Muscle of leg (tissue), 11 donors: Measurements from ENCODE around the gene CRTAC1. TPM values are rescaled to one million over a fixed set of nuclear protein-coding genes. Genes with fewer than 3 reads are reported as not detected.

Source experiments
- DNase-seq: peaks from one replicate; pipeline ENCODE4 v3.0.0; 2013
- H3K27ac ChIP-seq: one replicate; pipeline ENCODE4 v1.5.1; 2013; ENCODE audit warnings: mild to moderate bottlenecking, low read length, control low read depth
- H3K27me3 ChIP-seq: one replicate; pipeline ENCODE4 v1.6.1; 2013; ENCODE audit warnings: low read length; ENCODE audit not compliant: control insufficient read depth, insufficient read depth
- H3K36me3 ChIP-seq: one replicate; pipeline ENCODE4 v1.6.1; 2013; ENCODE audit warnings: low read length; ENCODE audit not compliant: control insufficient read depth, insufficient read depth
- H3K4me1 ChIP-seq: one replicate; pipeline ENCODE4 v1.6.1; 2013; ENCODE audit warnings: low read length; ENCODE audit not compliant: control insufficient read depth, insufficient read depth
- H3K4me3 ChIP-seq: one replicate; pipeline ENCODE4 v1.5.1; 2013; ENCODE audit warnings: low read length, control low read depth
- H3K9me3 ChIP-seq: replicated peaks from 2 replicates; pipeline ENCODE4 v1.6.1; 2013; ENCODE audit warnings: low read depth, low read length; ENCODE audit not compliant: control insufficient read depth
- WGBS: methylation state at CpG from one replicate; pipeline ENCODE4 v1.1.5; 2013; ENCODE audit warnings: missing lambda C conversion rate; ENCODE audit not compliant: insufficient coverage; 5-methylcytosine and 5-hydroxymethylcytosine counted together
- polyA plus RNA-seq, 8 donors: library from polyadenylated mRNA; unstranded; fragments of 120-200 nt; gene quantifications; one replicate each; pipeline versions ENCODE4 v1.2.1 to v1.2.3, GENCODE V29; 2013; ENCODE audit warnings: inconsistent platforms in 1 of 8, low replicate concordance in 1 of 8; ENCODE audit not compliant: insufficient read length in 8 of 8, insufficient read depth in 1 of 8
- total RNA-seq: library from RNA; stranded (reverse); fragments of 120-200 nt; gene quantifications from one replicate; pipeline ENCODE4 v1.2.4, GENCODE V29; 2013

Gene CRTAC1
- total and polyA plus RNA-seq, 9 donors: 0.15 to 1.3 (median 0.54) TPM

GRCh38 chr10:97889461-97890265 lies 140.8 kb downstream of the CRTAC1 start:
- Histone ChIP-seq H3K27ac (no peak overlapping the region), H3K36me3 (no peaks in the 10 kb centered on the region), H3K9me3 (no peaks in the 10 kb centered on the region), H3K27me3 (peaks cover 12% of the 10 kb centered on the region), H3K4me3 (no peak overlapping the region), H3K4me1 (no peaks in the 10 kb centered on the region)
- DNase-seq: no peak
- WGBS: 52% methylated on average over 4 of the region's 18 CpGs

GRCh38 chr10:97888641-97889262 lies 141.7 kb downstream of the CRTAC1 start:
- no peak overlapping the region for H3K4me3 ChIP-seq
- no peak overlapping the region for H3K27ac ChIP-seq
- DNase-seq: no peak
- H3K4me1 ChIP-seq: no peaks in the 10 kb centered on the region
- no peaks in the 10 kb centered on the region for H3K9me3 ChIP-seq
- H3K27me3 ChIP-seq: peaks cover 12% of the 10 kb centered on the region
- H3K36me3 ChIP-seq: no peaks in the 10 kb centered on the region
- WGBS: 28% methylated on average over 8 of the region's 12 CpGs

- H3K27ac ChIP-seq: no peak overlapping the region
- 87% methylated on average over 5 of the region's 7 CpGs for WGBS
- no peak for DNase-seq
- H3K9me3 ChIP-seq: no peaks in the 10 kb centered on the region
- H3K27me3 ChIP-seq: peaks cover 12% of the 10 kb centered on the region
- H3K4me3 ChIP-seq: no peak overlapping the region
- no peaks in the 10 kb centered on the region for H3K4me1 ChIP-seq
- no peaks in the 10 kb centered on the region for H3K36me3 ChIP-seq
Measured at GRCh38 chr10:97888134-97888533, 142.3 kb downstream of the CRTAC1 start.

DNA sequence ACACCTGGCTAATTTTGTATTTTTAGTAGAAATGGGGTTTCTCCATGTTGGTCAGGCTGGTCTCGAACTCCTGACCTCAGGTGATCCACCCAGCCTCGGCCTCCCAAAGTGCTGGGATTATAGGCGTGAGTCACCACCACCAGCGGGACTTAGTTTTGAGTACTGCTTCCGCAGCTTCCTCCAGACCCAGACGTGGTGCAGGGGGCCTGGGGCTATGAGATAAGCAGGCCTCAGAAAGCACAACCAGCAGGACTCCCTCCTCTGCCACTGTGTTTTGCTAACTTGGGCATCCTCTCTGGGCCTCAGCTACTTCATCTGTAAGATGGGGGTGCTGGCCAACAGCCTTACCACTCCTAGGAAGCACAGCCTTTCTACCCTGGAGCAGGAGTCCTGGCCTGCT lies 143.0 kb downstream of the CRTAC1 start:
- no peak overlapping the region for H3K4me3 ChIP-seq
- H3K27ac ChIP-seq: no peak overlapping the region
- WGBS: 82% methylated on average over 6 of the region's 6 CpGs

DNA sequence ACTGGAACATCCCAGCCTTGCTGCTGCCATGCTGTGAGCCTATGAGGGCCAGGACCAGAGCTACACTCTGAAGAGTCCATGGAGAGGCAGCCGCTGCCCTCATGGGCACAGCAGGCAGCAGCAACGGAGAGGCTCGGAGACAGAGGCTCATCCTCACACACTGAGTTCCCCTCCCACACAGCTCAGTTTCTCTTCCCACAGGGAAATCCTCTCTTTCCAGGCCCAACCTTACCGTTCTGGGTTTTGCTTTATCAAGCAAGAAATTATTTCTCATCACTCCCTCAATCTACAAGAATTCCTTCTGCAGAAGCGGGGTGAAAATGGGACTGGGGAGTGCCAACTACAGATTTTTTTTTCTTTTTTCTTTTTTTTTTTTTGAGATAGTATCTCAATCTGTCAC lies 144.1 kb downstream of the CRTAC1 start:
- peaks cover 15% of the 10 kb centered on the region for H3K27me3 ChIP-seq
- H3K27ac ChIP-seq: no peak overlapping the region
- no peaks in the 10 kb centered on the region for H3K36me3 ChIP-seq
- 26% methylated on average over 3 of the region's 5 CpGs for WGBS
- H3K9me3 ChIP-seq: no peaks in the 10 kb centered on the region
- H3K4me3 ChIP-seq: no peak overlapping the region
- no peaks in the 10 kb centered on the region for H3K4me1 ChIP-seq
- DNase-seq: no peak

More for the DNA sequence above, 143.0 kb downstream of the CRTAC1 start:
- Histone ChIP-seq H3K36me3 (no peaks in the 10 kb centered on the region), H3K9me3 (no peaks in the 10 kb centered on the region), H3K27me3 (peaks cover 14% of the 10 kb centered on the region), H3K4me1 (no peaks in the 10 kb centered on the region)
- no peak for DNase-seq

DNA sequence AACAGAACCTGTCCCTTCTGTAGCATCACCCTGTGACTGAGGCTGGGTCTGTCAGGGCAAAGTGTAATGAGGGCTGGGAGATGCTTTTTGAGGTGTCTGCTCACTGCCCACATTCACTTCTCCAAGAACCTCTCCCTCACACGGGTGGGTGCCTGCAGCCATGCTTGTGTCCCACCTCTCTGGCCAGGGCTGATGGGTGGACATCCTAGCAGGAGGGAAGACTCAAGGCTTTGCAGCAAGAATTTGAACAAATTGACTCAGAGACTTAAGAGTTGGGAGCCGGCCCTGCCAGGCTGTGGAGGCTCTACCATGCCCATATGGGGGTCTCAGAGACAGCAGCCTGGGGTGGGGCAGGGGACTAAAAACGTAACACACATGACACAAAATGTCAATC lies 147.3 kb downstream of the CRTAC1 start:
- no peak for DNase-seq
- 57% methylated on average over 1 of the region's 3 CpGs for WGBS
- Histone ChIP-seq H3K4me3 (no peak overlapping the region), H3K4me1 (no peaks in the 10 kb centered on the region), H3K27ac (no peak overlapping the region), H3K9me3 (no peaks in the 10 kb centered on the region), H3K27me3 (peaks cover 8% of the 10 kb centered on the region), H3K36me3 (no peaks in the 10 kb centered on the region)

GRCh38 chr10:97882142-97883091 lies 148.0 kb downstream of the CRTAC1 start:
- H3K9me3 ChIP-seq: no peaks in the 10 kb centered on the region
- peaks cover 8% of the 10 kb centered on the region for H3K27me3 ChIP-seq
- WGBS: 80% methylated on average over 4 of the region's 11 CpGs
- H3K36me3 ChIP-seq: no peaks in the 10 kb centered on the region
- no peak overlapping the region for H3K27ac ChIP-seq
- no peak overlapping the region for H3K4me3 ChIP-seq
- H3K4me1 ChIP-seq: no peaks in the 10 kb centered on the region
- DNase-seq: no peak

DNA sequence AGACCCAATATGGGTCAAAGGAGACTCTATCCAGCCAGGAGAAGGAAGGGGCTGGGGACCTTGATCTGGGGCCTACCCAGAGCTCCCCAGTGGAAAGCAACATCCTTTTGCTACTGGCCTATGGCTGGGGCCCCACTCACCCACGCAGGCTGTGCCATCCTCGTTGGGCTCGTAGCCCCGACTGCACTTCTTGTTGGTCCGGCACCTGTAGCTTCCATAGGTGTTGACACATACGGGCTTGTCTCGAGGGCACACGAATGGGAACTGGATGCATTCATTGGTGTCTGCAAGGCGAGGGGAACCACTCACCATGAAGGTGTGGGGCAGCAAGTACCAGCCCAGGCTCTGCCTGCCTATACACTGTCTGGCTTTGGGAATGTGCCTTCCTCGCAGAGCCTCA lies 150.3 kb downstream of the CRTAC1 start:
- Histone ChIP-seq H3K27ac (no peak overlapping the region), H3K36me3 (no peaks in the 10 kb centered on the region), H3K9me3 (no peaks in the 10 kb centered on the region), H3K4me1 (no peaks in the 10 kb centered on the region), H3K27me3 (peaks cover 7% of the 10 kb centered on the region), H3K4me3 (no peak overlapping the region)
- 91% methylated on average over 9 of the region's 10 CpGs for WGBS
- DNase-seq: no peak

DNA sequence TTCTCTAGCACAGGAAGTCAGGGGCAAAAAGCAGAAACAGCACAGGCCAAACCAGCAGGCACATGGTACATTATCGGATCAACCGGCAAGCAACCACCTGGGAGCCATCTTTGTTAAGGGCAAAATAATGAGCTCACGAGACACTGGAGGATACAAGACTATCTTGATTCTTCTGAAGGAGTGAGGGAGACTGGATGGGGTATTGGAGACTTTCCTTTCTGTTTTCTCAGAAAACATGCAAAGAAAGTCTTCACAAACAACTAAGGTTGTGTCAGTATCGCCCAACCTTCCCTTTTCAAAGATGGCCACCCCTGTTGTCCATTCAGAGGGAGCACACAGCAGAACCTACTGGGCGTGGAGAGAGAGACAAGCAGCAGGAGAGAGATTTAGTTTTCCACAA lies 151.2 kb downstream of the CRTAC1 start:
- Histone ChIP-seq H3K4me3 (no peak overlapping the region), H3K27ac (no peak overlapping the region), H3K9me3 (no peaks in the 10 kb centered on the region), H3K36me3 (no peaks in the 10 kb centered on the region), H3K4me1 (no peaks in the 10 kb centered on the region), H3K27me3 (peaks cover 7% of the 10 kb centered on the region)
- WGBS: 80% methylated on average over 2 of the region's 5 CpGs
- DNase-seq: no peak

DNA sequence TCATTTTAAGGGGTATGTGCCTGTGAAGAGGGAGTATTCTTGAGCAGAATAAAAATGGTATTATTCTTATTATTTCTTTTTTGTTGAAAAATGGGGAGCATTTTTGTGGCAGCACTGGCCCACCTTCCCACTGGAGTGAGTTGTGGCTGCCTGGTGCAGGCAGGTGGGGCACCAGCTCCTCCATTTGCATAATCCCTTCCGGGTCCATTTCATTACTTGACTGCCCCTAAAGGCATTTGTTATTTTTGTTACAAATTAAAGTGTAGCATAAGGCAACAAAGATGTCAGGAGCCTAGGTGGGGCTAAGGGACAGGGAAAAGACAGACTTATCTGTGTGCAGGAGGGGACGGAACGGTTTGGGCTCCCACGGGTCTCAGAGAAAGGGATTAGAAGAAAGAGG lies 154.0 kb downstream of the CRTAC1 start:
- no peaks in the 10 kb centered on the region for H3K4me1 ChIP-seq
- no peaks in the 10 kb centered on the region for H3K36me3 ChIP-seq
- peaks cover 11% of the 10 kb centered on the region for H3K27me3 ChIP-seq
- no peaks in the 10 kb centered on the region for H3K9me3 ChIP-seq
- 44% methylated on average over 3 of the region's 4 CpGs for WGBS
- no peak overlapping the region for H3K4me3 ChIP-seq
- H3K27ac ChIP-seq: no peak overlapping the region
- DNase-seq: no peak
